Lower lobe of right lung (tissue), 2 donors: ENCODE data around the gene B3GNT3. TPM values are rescaled to one million over a fixed set of nuclear protein-coding genes. Genes with fewer than 3 reads are reported as not detected.

Source experiments
- ATAC-seq, 2 donors: fragments of 200-7000 bp; cut with Tn5 transposase; one replicate each; pipeline ENCODE4 v1.9.1; 2020 to 2022; ENCODE audit warnings: mild to moderate bottlenecking in 2 of 2, moderate library complexity in 2 of 2
- DNase-seq: peaks from one replicate; pipeline ENCODE4 v3.0.0-alpha.2; 2020
- H3K27ac ChIP-seq: fragments of 200-600 bp; one replicate; pipeline ENCODE4 v1.8.0; 2022
- H3K27me3 ChIP-seq: fragments of 200-600 bp; one replicate; pipeline ENCODE4 v1.8.0; 2022; ENCODE audit warnings: low read depth
- H3K36me3 ChIP-seq: fragments of 200-600 bp; one replicate; pipeline ENCODE4 v1.8.0; 2022; ENCODE audit warnings: mild to moderate bottlenecking
- H3K4me1 ChIP-seq: fragments of 200-600 bp; one replicate; pipeline ENCODE4 v1.8.0; 2022
- H3K4me3 ChIP-seq: fragments of 200-600 bp; one replicate; pipeline ENCODE4 v1.8.0; 2022; ENCODE audit warnings: mild to moderate bottlenecking
- H3K9me3 ChIP-seq: fragments of 200-600 bp; one replicate; pipeline ENCODE4 v1.8.0; 2022
- intact Hi-C: fragments of 100-400 bp; cut with DNase I; formaldehyde crosslinking; loops from one replicate; pipeline ENCODE4 v1.11.0; 2022
- total RNA-seq: library from RNA; stranded (reverse); fragmentation: NEBNext Ultra II Directional; extraction: Animal tissue kit (Norgen Biotek cat#: 25700); gene quantifications from one replicate; pipeline ENCODE4 v1.2.1, GENCODE V29; 2021
- TF ChIP-seq, protein P1 (sequence below): fragments of 200-600 bp; IDR thresholded peaks from one replicate; pipeline ENCODE4 v1.8.0; 2022; ENCODE audit warnings: antibody characterized with exemption, mild to moderate bottlenecking
- donor health status: DM: no; HTN: yes; CAD: no; lungs with severe emphysema.

B3GNT3 gene
- total RNA-seq, 1 donor from 2014 or later = 1.6 TPM

DNA sequence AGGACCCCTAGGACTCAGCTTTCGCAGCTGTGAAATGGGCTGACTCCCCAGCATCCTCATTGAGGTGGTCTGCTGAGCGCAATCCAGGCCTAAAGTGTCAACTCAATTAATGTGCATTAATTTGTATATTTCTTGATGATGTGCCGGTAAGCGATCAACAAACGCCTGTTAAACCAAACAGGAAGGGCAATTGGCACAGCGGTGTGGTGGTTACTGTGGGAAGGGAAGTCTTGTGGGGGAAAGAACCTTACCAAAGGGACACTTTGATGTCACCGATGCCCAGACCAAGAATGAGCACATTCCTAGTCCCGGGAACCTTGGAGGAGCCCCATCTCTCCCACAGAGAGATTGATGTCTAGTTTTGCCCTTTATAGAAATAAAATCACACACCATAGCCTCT, 51.2 kb downstream of the B3GNT3 start:
- H3K27me3 ChIP-seq = peaks cover 5% of the 10 kb centered on the region
- intact Hi-C loops = no loop called here
- TF ChIP-seq, protein P1, sequence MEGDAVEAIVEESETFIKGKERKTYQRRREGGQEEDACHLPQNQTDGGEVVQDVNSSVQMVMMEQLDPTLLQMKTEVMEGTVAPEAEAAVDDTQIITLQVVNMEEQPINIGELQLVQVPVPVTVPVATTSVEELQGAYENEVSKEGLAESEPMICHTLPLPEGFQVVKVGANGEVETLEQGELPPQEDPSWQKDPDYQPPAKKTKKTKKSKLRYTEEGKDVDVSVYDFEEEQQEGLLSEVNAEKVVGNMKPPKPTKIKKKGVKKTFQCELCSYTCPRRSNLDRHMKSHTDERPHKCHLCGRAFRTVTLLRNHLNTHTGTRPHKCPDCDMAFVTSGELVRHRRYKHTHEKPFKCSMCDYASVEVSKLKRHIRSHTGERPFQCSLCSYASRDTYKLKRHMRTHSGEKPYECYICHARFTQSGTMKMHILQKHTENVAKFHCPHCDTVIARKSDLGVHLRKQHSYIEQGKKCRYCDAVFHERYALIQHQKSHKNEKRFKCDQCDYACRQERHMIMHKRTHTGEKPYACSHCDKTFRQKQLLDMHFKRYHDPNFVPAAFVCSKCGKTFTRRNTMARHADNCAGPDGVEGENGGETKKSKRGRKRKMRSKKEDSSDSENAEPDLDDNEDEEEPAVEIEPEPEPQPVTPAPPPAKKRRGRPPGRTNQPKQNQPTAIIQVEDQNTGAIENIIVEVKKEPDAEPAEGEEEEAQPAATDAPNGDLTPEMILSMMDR = no peak
- peaks cover 14% of the 10 kb centered on the region for H3K36me3 ChIP-seq
- DNase-seq (no peak), ATAC-seq (no peak)
- H3K9me3 ChIP-seq = no peaks in the 10 kb centered on the region
- peaks cover 26% of the 10 kb centered on the region for H3K4me1 ChIP-seq
- no peak overlapping the region for H3K27ac ChIP-seq
- peak overlapping the region; percentile 59 for H3K4me3 ChIP-seq

DNA sequence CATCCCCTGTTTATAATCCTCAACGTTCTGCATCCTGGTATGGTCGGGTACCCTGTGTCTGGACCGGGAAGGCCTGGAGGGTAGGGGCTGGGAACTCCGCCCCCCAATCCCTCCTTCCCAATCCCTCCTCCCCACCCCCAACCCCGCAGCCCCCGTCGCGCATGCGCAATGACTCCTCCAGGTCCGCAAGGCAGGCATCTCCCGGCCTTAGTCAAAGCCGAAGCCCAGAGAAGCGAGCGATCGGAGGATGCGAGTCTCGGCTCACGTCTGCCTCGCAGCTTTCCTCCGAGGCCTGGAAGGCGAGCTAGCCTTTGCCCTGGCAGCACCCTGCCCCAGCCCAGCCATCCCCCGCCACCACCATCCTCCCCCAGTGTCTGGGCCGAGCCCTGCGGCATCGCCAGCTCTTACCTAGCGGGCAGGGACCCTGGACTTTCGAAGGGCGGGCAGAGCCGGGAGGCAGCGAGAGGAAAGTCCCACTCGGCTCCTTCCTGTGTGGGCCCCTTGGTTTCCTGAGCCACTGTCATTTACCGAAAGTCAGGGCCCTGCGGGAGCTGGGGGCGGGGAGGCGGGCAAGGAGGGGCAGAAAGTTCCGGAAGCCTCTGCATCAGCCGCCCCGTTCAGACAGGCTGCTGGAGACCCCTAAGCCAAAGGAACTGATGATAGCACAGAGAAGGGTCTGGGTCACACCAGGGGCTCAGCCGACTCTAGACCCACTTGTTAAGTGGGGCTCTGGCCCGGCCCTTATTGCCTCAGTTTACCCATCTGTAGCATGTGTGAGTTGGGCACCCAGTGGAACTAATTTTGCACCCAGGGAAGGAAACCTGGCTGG, 52.8 kb downstream of the B3GNT3 start, which contains the start of gene JAK3:
JAK3 (minus strand) TSS at position 445 of the 829 bp plus-strand sequence. CDS start 3,565 bp downstream, outside the sequence.
- Histone ChIP-seq H3K27me3 (peaks cover 5% of the 10 kb centered on the region), H3K4me1 (peaks cover 29% of the 10 kb centered on the region), H3K27ac (peak within 1 kb of the TSS; percentile 86), H3K36me3 (peaks cover 7% of the 10 kb centered on the region), H3K9me3 (no peaks in the 10 kb centered on the region), H3K4me3 (peak within 1 kb of the TSS; percentile 59)
- peak; percentile 65 for DNase-seq
- intact Hi-C loops = no loop called here
- TF ChIP-seq, protein P1 = no peak
- ATAC-seq = peak; percentile 57 to 66

DNA sequence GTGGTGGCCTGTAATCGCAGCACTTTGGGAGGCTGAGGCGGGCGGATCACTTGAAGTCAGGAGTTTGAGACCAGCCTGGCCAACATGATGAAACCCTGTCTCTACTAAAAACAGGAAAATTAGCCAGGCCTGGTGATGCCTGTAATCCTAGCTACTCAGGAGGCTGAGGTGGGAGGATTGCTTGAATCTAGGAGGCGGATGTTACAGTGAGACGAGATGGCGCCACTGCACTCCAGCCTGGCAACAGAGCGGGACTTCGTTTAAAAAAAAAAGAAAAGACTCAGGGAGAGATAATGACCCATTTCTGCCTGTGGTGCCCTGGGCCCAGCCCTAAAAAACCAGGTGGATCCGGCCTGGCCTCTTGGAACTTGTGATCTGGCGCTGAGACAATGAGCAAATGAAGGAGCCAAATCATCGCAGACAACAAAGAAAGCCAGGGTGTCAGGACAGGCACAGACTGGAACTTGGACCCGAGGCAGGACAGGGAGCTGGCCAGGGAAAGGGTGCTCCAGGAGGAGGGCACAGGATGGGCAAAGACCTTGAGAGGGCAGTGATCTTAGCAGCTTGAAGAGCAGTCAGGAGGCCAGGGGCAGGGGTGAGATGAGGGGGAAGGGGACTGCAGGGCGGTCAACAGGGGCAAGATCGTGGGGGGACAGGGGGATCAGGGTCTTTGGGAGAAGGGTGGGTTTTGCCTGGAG, 53.8 kb downstream of the B3GNT3 start:
- intact Hi-C loops = no loop called here
- no peaks in the 10 kb centered on the region for H3K36me3 ChIP-seq
- no peak overlapping the region for H3K4me3 ChIP-seq
- ATAC-seq (no peak), DNase-seq (no peak)
- peak overlapping the region; percentile 86 for H3K27ac ChIP-seq
- H3K4me1 ChIP-seq = peaks cover 29% of the 10 kb centered on the region
- H3K27me3 ChIP-seq = peaks cover 5% of the 10 kb centered on the region
- TF ChIP-seq, protein P1 = no peak
- H3K9me3 ChIP-seq = no peaks in the 10 kb centered on the region

DNA sequence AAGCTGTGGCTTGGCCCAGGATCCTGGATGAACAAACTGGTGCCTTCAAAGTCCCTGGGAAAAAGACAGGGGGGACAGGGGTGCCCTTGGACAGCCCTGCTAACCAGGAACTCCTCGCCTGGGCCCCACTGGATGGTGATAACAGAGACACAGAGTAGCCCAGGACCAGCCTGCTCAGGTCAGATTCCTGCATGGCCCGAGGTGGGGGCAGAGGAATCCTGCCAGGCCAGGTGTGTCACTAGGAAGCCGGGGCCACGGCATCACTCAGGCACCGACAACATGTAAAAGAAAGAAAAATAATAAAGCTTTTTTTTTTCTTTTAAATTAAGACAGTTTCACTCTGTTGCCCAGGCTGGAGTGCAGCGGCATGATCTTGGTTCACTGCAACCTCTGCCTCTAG, 59.1 kb downstream of the B3GNT3 start:
- TF ChIP-seq, protein P1 = no peak
- DNase-seq = no peak
- H3K27ac ChIP-seq = no peak overlapping the region
- no peak for ATAC-seq
- H3K4me3 ChIP-seq = no peak overlapping the region
- no peaks in the 10 kb centered on the region for H3K9me3 ChIP-seq
- peaks cover 8% of the 10 kb centered on the region for H3K4me1 ChIP-seq
- H3K36me3 ChIP-seq = no peaks in the 10 kb centered on the region
- H3K27me3 ChIP-seq = no peaks in the 10 kb centered on the region
- intact Hi-C loops = no loop called here

DNA sequence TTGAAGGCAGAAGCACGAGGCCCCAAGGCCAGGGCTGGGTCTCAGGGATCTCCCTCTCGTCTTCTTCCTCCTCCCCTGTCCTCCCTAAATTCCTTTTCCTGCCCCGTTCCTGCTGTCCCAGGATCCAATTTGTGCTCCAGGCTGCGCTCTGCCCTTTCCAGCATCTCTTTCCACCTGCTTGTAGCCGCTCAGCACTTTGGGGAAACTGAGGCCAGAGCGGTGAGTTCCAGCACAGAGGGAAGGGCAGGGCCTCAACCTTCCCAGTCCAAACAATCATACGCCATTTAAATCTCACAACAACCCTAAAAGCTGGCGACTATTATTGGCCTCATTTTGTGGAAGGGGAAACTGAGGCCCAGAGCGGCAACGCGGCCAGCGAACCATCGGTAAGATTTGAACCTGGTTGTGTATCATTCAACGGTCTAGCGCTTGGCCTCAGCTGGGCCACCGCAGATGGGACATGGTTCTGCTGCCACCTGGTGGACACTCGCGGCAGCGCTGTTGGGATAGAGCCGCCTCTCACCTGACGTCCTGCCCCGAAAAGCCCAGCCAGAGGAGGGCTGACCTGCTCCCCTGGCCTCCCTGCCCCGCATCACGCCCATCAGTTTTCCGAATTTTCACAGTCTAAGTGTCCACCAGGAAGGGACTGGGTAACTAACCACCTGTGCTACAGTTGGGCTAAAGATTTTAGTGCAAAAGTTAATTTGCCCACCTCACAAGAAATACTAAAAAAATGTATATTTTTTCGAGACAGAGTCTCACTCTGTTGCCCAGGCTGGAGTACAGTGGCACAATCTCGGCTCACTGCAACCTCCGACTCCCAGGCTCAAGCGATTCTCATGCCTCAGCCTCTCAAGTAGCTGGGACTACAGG, 60.6 kb downstream of the B3GNT3 start:
- intact Hi-C loops = no loop called here

More for the DNA sequence above, 60.6 kb downstream of the B3GNT3 start:
- Histone ChIP-seq H3K27ac (no peak overlapping the region), H3K27me3 (no peaks in the 10 kb centered on the region), H3K4me3 (no peak overlapping the region), H3K4me1 (peaks cover 11% of the 10 kb centered on the region), H3K9me3 (no peaks in the 10 kb centered on the region), H3K36me3 (no peaks in the 10 kb centered on the region)
- peak; percentile 90 for DNase-seq
- TF ChIP-seq, protein P1 = peak; percentile 98
- peak; percentile 55 to 75 for ATAC-seq
